ENCODE measurements around the gene PLCH1. TPM values are rescaled to one million over a fixed set of nuclear protein-coding genes. Genes with fewer than 3 reads are reported as not detected.

Gene PLCH1
- total RNA-seq, 3 donors from 2014 or later: 4.2 to 13.2 (median 10.2) TPM

GRCh38 chr3:155512175-155512866 is 232.6 kb downstream of the PLCH1 start:
- TF ChIP-seq CTCF (IDR thresholded peaks at IDR 0.05): no peak
- Histone ChIP-seq H3K4me3 (no peak overlapping the region), H3K9me3 (no peaks in the 10 kb centered on the region), H3K36me3 (ENCODE audit: low read depth) (no peaks in the 10 kb centered on the region), H3K4me1 (ENCODE audit: low read depth) (no peaks in the 10 kb centered on the region)
- no peak for DNase-seq
- ATAC-seq: no peak
- intact Hi-C loops (cut with DNase I, micrococcal nuclease): no loop called here

GRCh38 chr3:155504682-155505081 is 240.2 kb downstream of the PLCH1 start:
- Histone ChIP-seq H3K36me3 (ENCODE audit: low read depth) (no peaks in the 10 kb centered on the region), H3K4me1 (ENCODE audit: low read depth) (no peaks in the 10 kb centered on the region), H3K4me3 (no peak overlapping the region), H3K9me3 (no peaks in the 10 kb centered on the region)
- DNase-seq (no peak), ATAC-seq (no peak)
- no peak for TF ChIP-seq CTCF (IDR thresholded peaks at IDR 0.05)
- intact Hi-C loops (cut with DNase I, micrococcal nuclease): no loop called here

- no peak for DNase-seq
- no peaks in the 10 kb centered on the region for H3K9me3 ChIP-seq
- no peaks in the 10 kb centered on the region for H3K4me1 ChIP-seq (ENCODE audit: low read depth)
- no peaks in the 10 kb centered on the region for H3K36me3 ChIP-seq (ENCODE audit: low read depth)
- intact Hi-C loops (cut with DNase I, micrococcal nuclease): no loop called here
- no peak for ATAC-seq
- no peak for TF ChIP-seq CTCF (IDR thresholded peaks at IDR 0.05)
- H3K4me3 ChIP-seq: no peak overlapping the region
Observed at GRCh38 chr3:155502630-155503029, 242.2 kb downstream of the PLCH1 start.

GRCh38 chr3:155500194-155500818 is 244.6 kb downstream of the PLCH1 start:
- TF ChIP-seq CTCF (IDR thresholded peaks at IDR 0.05): no peak
- intact Hi-C loops (cut with DNase I, micrococcal nuclease): no loop called here
- Histone ChIP-seq H3K4me1 (ENCODE audit: low read depth) (no peaks in the 10 kb centered on the region), H3K9me3 (no peaks in the 10 kb centered on the region), H3K4me3 (no peak overlapping the region), H3K36me3 (ENCODE audit: low read depth) (no peaks in the 10 kb centered on the region)
- no peak for DNase-seq
- ATAC-seq: no peak

GRCh38 chr3:155497930-155498647 is 246.8 kb downstream of the PLCH1 start:
- no peaks in the 10 kb centered on the region for H3K4me1 ChIP-seq (ENCODE audit: low read depth)
- DNase-seq (no peak), ATAC-seq (no peak)
- intact Hi-C loops (cut with DNase I, micrococcal nuclease): no loop called here
- H3K4me3 ChIP-seq: no peak overlapping the region
- no peaks in the 10 kb centered on the region for H3K9me3 ChIP-seq
- no peaks in the 10 kb centered on the region for H3K36me3 ChIP-seq (ENCODE audit: low read depth)
- TF ChIP-seq CTCF (IDR thresholded peaks at IDR 0.05): no peak

All from mucosa of descending colon (tissue), 3 donors.